ENCODE results near the gene ZNF213.

DNA sequence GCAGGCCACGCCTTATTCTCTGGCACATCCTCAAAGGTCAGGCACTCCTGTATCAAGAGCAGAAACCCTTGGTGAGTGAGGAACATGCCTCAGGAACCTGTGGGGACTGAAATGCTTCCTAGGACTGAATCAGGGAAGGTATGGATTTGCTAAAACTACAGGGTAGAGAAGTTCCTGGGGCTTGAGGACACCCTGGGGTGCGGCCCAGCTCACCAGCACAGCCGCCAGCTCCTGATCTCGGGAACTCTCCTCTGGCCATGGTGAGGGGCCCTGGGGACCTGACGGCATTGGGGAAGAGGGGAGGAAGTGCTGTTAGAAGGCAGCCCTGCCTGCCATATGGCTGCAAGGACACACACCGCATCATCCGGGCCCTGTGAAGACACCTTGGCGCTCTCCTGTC is 43.3 kb upstream of the ZNF213 start:
- no peak for TF ChIP-seq CTCF (IDR thresholded peaks at IDR 0.05; ENCODE audit: poor library complexity)
- no peak for TF ChIP-seq EZH2phosphoT487 (IDR thresholded peaks at IDR 0.05; ENCODE audit: low read depth, severe bottlenecking, unreplicated experiment)
- no peak for TF ChIP-seq EZH2 (IDR thresholded peaks at IDR 0.05; ENCODE audit: borderline replicate concordance)
